Measurements from ENCODE around the gene MFGE8. TPM values are rescaled to one million over a fixed set of nuclear protein-coding genes. Genes with fewer than 3 reads are reported as not detected.
A peak's percentile ranks its signal among the peaks of the same experiment; 100 is the strongest.
"Not testable (repeated sequence)": the region's sequence is repeated elsewhere in the genome, so short reads cannot be mapped to it uniquely, and the experiment has no call there.

Gene MFGE8
- polyA plus RNA-seq, 1 of the 3 experiments (the other 2 are of a cell fraction): 247 TPM

DNA sequence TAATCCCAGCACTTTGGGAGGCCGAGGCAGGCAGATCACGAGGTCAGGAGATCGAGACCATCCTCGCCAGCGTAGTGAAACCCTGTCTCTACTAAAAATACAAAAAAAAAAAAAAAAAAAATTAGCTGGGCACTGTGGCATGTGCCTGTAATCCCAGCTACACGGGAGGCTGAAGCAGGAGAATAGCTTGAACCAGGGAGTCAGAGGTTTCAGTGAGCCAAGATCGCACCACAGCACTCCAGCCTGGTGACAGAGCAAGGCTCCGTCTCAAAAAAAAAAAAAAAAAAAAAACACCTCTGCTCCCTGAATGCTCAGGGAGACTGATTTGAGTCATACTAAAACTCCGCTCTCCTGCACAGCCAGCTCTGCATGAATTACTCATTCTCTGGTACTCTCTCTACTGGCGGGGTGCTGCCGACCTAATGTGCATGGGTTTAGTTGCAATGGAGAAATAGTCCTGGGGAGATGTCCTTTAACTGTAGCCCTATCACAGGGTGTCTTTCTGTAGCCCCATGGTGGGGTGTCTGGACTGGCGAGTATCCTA, 7.8 kb upstream of the MFGE8 start:
- DNase-seq; H4K20me1 ChIP-seq (ENCODE audit: insufficient read depth); H3K9me2 ChIP-seq; H3K79me2 ChIP-seq (ENCODE audit: insufficient read depth); H2AFZ ChIP-seq (ENCODE audit: low read depth); H3K4me3 ChIP-seq (ENCODE audit: low read depth in 2 of 2, low read length in 1 of 2); H3K36me3 ChIP-seq (replicated peaks in 1 of 2; ENCODE audit: control insufficient read depth in 1 of 2, insufficient read depth in 2 of 2, low read length in 1 of 2); H3K9me3 ChIP-seq; H3K27me3 ChIP-seq (ENCODE audit: insufficient read depth); POLR2A ChIA-PET; H3F3A ChIP-seq (replicated peaks; ENCODE audit: insufficient read depth); H3K9ac ChIP-seq: not testable (repeated sequence)
- TF ChIP-seq, protein P1, sequence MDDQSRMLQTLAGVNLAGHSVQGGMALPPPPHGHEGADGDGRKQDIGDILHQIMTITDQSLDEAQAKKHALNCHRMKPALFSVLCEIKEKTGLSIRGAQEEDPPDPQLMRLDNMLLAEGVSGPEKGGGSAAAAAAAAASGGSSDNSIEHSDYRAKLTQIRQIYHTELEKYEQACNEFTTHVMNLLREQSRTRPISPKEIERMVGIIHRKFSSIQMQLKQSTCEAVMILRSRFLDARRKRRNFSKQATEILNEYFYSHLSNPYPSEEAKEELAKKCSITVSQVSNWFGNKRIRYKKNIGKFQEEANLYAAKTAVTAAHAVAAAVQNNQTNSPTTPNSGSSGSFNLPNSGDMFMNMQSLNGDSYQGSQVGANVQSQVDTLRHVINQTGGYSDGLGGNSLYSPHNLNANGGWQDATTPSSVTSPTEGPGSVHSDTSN (IDR thresholded peaks at IDR 0.05): 0 out of 2 replicates have a peak, but pooled peaks have one; percentile 17
- TF ChIP-seq JUND (IDR thresholded peaks at IDR 0.05) (0 out of 2 replicates have a peak, but pooled peaks have one; percentile 17), FOSL2 (IDR thresholded peaks at IDR 0.05; ENCODE audit: borderline replicate concordance, low read depth) (peak; percentile 54; the same call in 1 of the 2 replicates)
- 58% methylated on average over 12 of the region's 12 CpGs for WGBS (ENCODE audit: low lambda C conversion rate)
- Histone ChIP-seq H3K4me1 (ENCODE audit: control insufficient read depth in 1 of 2, insufficient read depth in 2 of 2, low read depth in 1 of 2, low read length in 1 of 2) (peaks cover 0 to 12% of the 10 kb centered on the region in 2 experiments; a peak in 1 of 4 replicates), H3K27ac (ENCODE audit: low read depth in 2 of 2, low read length in 1 of 2) (peak overlapping the region in 1 of 2 experiments; percentile 51; a peak in 1 of 4 replicates), H3K4me2 (peak overlapping the region; percentile 33; the same call in 1 of the 2 replicates)
- CTCF ChIA-PET: interaction anchor here (1.2 to 3.4 kb wide), 3 partner anchors 16 to 263 kb away, joined by 3 to 11 read pairs (median 5); no protein-coding TSS in a partner anchor

DNA sequence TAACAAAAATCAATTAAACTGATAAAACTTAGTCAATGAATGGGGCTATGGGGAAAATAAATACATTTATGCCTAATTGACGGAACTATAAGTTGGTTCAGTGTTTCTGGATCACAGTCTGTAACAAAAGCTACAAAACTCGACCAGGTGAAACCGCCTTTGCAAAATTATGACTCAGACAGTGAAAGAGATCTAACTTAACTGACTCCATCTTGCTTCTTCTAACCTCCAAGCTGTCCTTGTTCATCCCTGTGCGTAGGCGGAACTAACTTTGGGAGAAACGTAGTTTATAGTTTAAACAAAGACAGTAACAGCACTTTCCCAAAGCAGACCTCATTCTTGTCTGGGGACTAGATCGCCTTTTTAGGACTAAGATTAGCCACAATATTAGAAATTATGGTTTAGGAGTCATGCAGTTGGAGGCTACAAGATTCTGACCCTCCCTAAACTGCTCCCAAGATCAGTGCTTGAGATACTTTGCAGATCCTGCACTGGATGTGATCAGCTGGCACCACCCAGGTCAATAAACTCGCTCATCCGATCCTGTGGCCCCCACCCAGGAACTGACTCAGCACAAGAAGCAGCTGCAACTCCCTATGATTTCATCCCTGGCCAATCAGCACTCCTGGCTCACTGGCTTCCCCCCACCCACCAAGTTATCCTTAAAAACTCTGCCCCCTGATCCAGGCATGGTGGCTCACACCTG, 7.2 kb upstream of the MFGE8 start:
- ChIA-PET POLR2A (no interaction called here), CTCF (interaction anchor here (0.9 to 3.4 kb wide), 4 partner anchors 16 to 263 kb away, joined by 3 to 11 read pairs (median 4); no protein-coding TSS in a partner anchor)
- H3K4me2 ChIP-seq: peak overlapping the region; percentile 33; the same call in 1 of the 2 replicates
- peaks cover 0 to 12% of the 10 kb centered on the region in 2 experiments; a peak in 1 of 4 replicates for H3K4me1 ChIP-seq (ENCODE audit: control insufficient read depth in 1 of 2, insufficient read depth in 2 of 2, low read depth in 1 of 2, low read length in 1 of 2)
- H3K79me2 ChIP-seq (ENCODE audit: insufficient read depth): no peaks in the 10 kb centered on the region
- DNase-seq: no peak
- peak overlapping the region; percentile 29; the same call in 1 of the 2 replicates for H2AFZ ChIP-seq (ENCODE audit: low read depth)
- TF ChIP-seq JUND (IDR thresholded peaks at IDR 0.05): no peak; the same call in 1 of the 2 replicates
- TF ChIP-seq FOSL2 (IDR thresholded peaks at IDR 0.05; ENCODE audit: borderline replicate concordance, low read depth): peak; percentile 32; the same call in 1 of the 2 replicates
- TF ChIP-seq, protein P2, sequence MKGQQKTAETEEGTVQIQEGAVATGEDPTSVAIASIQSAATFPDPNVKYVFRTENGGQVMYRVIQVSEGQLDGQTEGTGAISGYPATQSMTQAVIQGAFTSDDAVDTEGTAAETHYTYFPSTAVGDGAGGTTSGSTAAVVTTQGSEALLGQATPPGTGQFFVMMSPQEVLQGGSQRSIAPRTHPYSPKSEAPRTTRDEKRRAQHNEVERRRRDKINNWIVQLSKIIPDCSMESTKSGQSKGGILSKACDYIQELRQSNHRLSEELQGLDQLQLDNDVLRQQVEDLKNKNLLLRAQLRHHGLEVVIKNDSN (IDR thresholded peaks at IDR 0.05; ENCODE audit: borderline replicate concordance, low read depth): no peak
- TF ChIP-seq RCOR1 (IDR thresholded peaks at IDR 0.05; ENCODE audit: low read length): no peak
- TF ChIP-seq TCF12 (IDR thresholded peaks at IDR 0.05): peak; percentile 20; the same call in 1 of the 2 replicates
- H3K9ac ChIP-seq: no peak overlapping the region
- H3K9me3 ChIP-seq: no peaks in the 10 kb centered on the region
- peak overlapping the region in 1 of 2 experiments; percentile 51; a peak in 1 of 4 replicates for H3K27ac ChIP-seq (ENCODE audit: low read depth in 2 of 2, low read length in 1 of 2)
- H3K36me3 ChIP-seq (replicated peaks in 1 of 2; ENCODE audit: control insufficient read depth in 1 of 2, insufficient read depth in 2 of 2, low read length in 1 of 2): no peaks in the 10 kb centered on the region
- H3K9me2 ChIP-seq: no peaks in the 10 kb centered on the region
- H3F3A ChIP-seq (replicated peaks; ENCODE audit: insufficient read depth): no peaks in the 10 kb centered on the region
- H3K27me3 ChIP-seq (ENCODE audit: insufficient read depth): no peaks in the 10 kb centered on the region
- H4K20me1 ChIP-seq (ENCODE audit: insufficient read depth): no peaks in the 10 kb centered on the region
- WGBS (ENCODE audit: low lambda C conversion rate): 76% methylated on average over 9 of the region's 9 CpGs
- H3K4me3 ChIP-seq (ENCODE audit: low read depth in 2 of 2, low read length in 1 of 2): no peak overlapping the region

DNA sequence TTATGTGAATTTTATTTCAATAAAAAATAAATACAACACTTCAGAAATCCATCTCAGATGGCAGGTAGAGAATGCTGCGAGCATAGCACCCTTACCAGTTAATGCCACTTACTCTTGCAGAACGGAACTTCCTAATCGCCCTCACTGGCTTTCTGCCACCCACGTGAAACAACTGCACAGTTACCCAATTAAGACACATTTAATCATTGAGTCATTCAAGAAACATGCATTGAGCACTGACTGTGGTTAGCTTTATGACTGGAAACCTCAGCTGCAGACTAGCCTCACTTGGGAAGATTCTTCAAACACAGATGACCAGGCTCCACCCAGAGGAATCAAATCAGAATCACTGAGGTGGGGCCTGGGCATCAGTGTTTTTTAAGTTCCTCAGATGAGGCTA, 5.6 kb upstream of the MFGE8 start:
- CTCF ChIA-PET: no interaction called here
- TF ChIP-seq, protein P1 (IDR thresholded peaks at IDR 0.05): 0 out of 2 replicates have a peak, but pooled peaks have one; percentile 10
- TF ChIP-seq, protein P3, sequence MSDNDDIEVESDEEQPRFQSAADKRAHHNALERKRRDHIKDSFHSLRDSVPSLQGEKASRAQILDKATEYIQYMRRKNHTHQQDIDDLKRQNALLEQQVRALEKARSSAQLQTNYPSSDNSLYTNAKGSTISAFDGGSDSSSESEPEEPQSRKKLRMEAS (IDR thresholded peaks at IDR 0.05; ENCODE audit: low read depth): peak; percentile 52; the same call in 1 of the 2 replicates
- TF ChIP-seq SIN3A (IDR thresholded peaks at IDR 0.05; ENCODE audit: borderline replicate concordance, low read depth, low read length): no peak; the same call in 1 of the 2 replicates
- no peak for TF ChIP-seq RFX5 (IDR thresholded peaks at IDR 0.05; ENCODE audit: low read length)
- TF ChIP-seq EZH2phosphoT487 (IDR thresholded peaks at IDR 0.05; ENCODE audit: borderline replicate concordance, low read depth): no peak
- TF ChIP-seq RCOR1 (IDR thresholded peaks at IDR 0.05; ENCODE audit: low read length): no peak
- TF ChIP-seq FOSL2 (IDR thresholded peaks at IDR 0.05; ENCODE audit: borderline replicate concordance, low read depth): peak; percentile 63; the same call in 1 of the 2 replicates
- TF ChIP-seq, protein P4, sequence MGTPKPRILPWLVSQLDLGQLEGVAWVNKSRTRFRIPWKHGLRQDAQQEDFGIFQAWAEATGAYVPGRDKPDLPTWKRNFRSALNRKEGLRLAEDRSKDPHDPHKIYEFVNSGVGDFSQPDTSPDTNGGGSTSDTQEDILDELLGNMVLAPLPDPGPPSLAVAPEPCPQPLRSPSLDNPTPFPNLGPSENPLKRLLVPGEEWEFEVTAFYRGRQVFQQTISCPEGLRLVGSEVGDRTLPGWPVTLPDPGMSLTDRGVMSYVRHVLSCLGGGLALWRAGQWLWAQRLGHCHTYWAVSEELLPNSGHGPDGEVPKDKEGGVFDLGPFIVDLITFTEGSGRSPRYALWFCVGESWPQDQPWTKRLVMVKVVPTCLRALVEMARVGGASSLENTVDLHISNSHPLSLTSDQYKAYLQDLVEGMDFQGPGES (IDR thresholded peaks at IDR 0.05; ENCODE audit: low read depth, low read length): no peak
- no peak; the same call in 1 of the 2 replicates for TF ChIP-seq RXRA (IDR thresholded peaks at IDR 0.05; ENCODE audit: borderline replicate concordance, low read depth)

More for the DNA sequence above, 5.6 kb upstream of the MFGE8 start:
- H3K9me3 ChIP-seq: no peaks in the 10 kb centered on the region
- no peak overlapping the region; the same call in 1 of the 2 replicates for H2AFZ ChIP-seq (ENCODE audit: low read depth)
- POLR2A ChIA-PET: no interaction called here
- peaks cover 3% of the 10 kb centered on the region for H3F3A ChIP-seq (replicated peaks; ENCODE audit: insufficient read depth)
- 14% methylated on average over 4 of the region's 4 CpGs for WGBS (ENCODE audit: low lambda C conversion rate)
- no peak for DNase-seq
- H3K36me3 ChIP-seq (replicated peaks in 1 of 2; ENCODE audit: control insufficient read depth in 1 of 2, insufficient read depth in 2 of 2, low read length in 1 of 2): no peaks in the 10 kb centered on the region
- H4K20me1 ChIP-seq (ENCODE audit: insufficient read depth): no peaks in the 10 kb centered on the region
- H3K4me3 ChIP-seq (ENCODE audit: low read depth in 2 of 2, low read length in 1 of 2): no peak overlapping the region
- H3K4me2 ChIP-seq: peak overlapping the region; percentile 18; the same call in 1 of the 2 replicates
- no peaks in the 10 kb centered on the region for H3K27me3 ChIP-seq (ENCODE audit: insufficient read depth)
- no peaks in the 10 kb centered on the region for H3K9me2 ChIP-seq
- no peak overlapping the region for H3K9ac ChIP-seq
- no peaks in the 10 kb centered on the region for H3K79me2 ChIP-seq (ENCODE audit: insufficient read depth)
- peak overlapping the region in 1 of 2 experiments; percentile 48; a peak in 2 of 4 replicates for H3K27ac ChIP-seq (ENCODE audit: low read depth in 2 of 2, low read length in 1 of 2)
- peaks cover 0 to 12% of the 10 kb centered on the region in 2 experiments; a peak in 1 of 4 replicates for H3K4me1 ChIP-seq (ENCODE audit: control insufficient read depth in 1 of 2, insufficient read depth in 2 of 2, low read depth in 1 of 2, low read length in 1 of 2)

Measured in SK-N-SH (cell line).